Thoracic aorta (tissue), 2 donors: ENCODE results near the gene PTCH2. TPM values are rescaled to one million over a fixed set of nuclear protein-coding genes. Genes with fewer than 3 reads are reported as not detected.

ENCODE experiments used
- ATAC-seq: fragments of 150-250 bp; one replicate; pipeline ENCODE4 v1.8.0; 2017; ENCODE audit warnings: low read depth; ENCODE audit not compliant: insufficient number of reproducible peaks, low FRiP score
- DNase-seq: peaks from one replicate; pipeline ENCODE4 v3.0.0-alpha.2; 2020; ENCODE audit warnings: low spot score
- H3K27ac ChIP-seq, 2 donors: fragments of 200-600 bp; sonication (generic); 1 replicate in 1 of 2; 2 replicates in 1 of 2; pipeline ENCODE4 v1.5.1; 2016; ENCODE audit warnings: mild to moderate bottlenecking in 2 of 2, moderate library complexity in 2 of 2
- H3K27me3 ChIP-seq: fragments of 200-600 bp; sonication (generic); replicated peaks from 2 replicates; pipeline ENCODE4 v1.6.0; 2016; ENCODE audit warnings: mild to moderate bottlenecking; ENCODE audit not compliant: insufficient read depth
- H3K36me3 ChIP-seq: fragments of 200-600 bp; sonication (generic); one replicate; pipeline ENCODE4 v1.5.1; 2016
- H3K4me1 ChIP-seq, 2 donors: fragments of 200-600 bp; sonication (generic); 1 replicate in 1 of 2; 2 replicates in 1 of 2; pipeline versions ENCODE4 v1.5.1 to v1.6.0; 2016; ENCODE audit warnings: low read depth in 2 of 2, mild to moderate bottlenecking in 1 of 2; ENCODE audit not compliant: control insufficient read depth in 1 of 2
- H3K4me3 ChIP-seq: fragments of 200-600 bp; sonication (generic); 2 replicates; pipeline ENCODE4 v1.5.1; 2016; ENCODE audit warnings: mild to moderate bottlenecking
- H3K9me3 ChIP-seq: fragments of 200-600 bp; sonication (generic); 2 replicates; pipeline ENCODE4 v1.5.1; 2016
- CTCF ChIP-seq: fragments of 200-600 bp; sonication (generic); IDR thresholded peaks from one replicate; pipeline ENCODE4 v1.5.1; 2019; ENCODE audit warnings: antibody characterized with exemption
- total RNA-seq, 2 donors: library from RNA; depleted of rRNA; stranded (reverse); fragments of >200 nt; gene quantifications; one replicate each; pipeline versions ENCODE4 v1.1.0 to v1.2.3, GENCODE V29; 2016

PTCH2 gene
- total RNA-seq, 2 donors from 2014 or later, result 0.95 to 1.3 TPM

GRCh38 chr1:44832056-44832705 is 10.9 kb downstream of the PTCH2 start:
- H3K4me1 ChIP-seq, result peaks cover 0 to 4% of the 10 kb centered on the region in 2 donors
- no peak for DNase-seq
- no peak for ATAC-seq
- H3K4me3 ChIP-seq, result no peak overlapping the region
- H3K27ac ChIP-seq, result no peak overlapping the region
- H3K9me3 ChIP-seq, result no peaks in the 10 kb centered on the region
- no peak for TF ChIP-seq CTCF
- H3K36me3 ChIP-seq, result no peaks in the 10 kb centered on the region
- no peaks in the 10 kb centered on the region for H3K27me3 ChIP-seq

- H3K36me3 ChIP-seq, result no peaks in the 10 kb centered on the region
- no peak for TF ChIP-seq CTCF
- no peaks in the 10 kb centered on the region for H3K27me3 ChIP-seq
- H3K9me3 ChIP-seq, result no peaks in the 10 kb centered on the region
- H3K4me3 ChIP-seq, result no peak overlapping the region
- no peak overlapping the region for H3K27ac ChIP-seq
- ATAC-seq, result no peak
- DNase-seq, result no peak
- H3K4me1 ChIP-seq, result peaks cover 0 to 4% of the 10 kb centered on the region in 2 donors
These were observed 11.5 kb downstream of the PTCH2 start for GRCh38 chr1:44831516-44831915.

- H3K36me3 ChIP-seq, result no peaks in the 10 kb centered on the region
- no peak overlapping the region for H3K4me3 ChIP-seq
- DNase-seq (no peak), ATAC-seq (no peak)
- TF ChIP-seq CTCF, result no peak
- no peak overlapping the region for H3K27ac ChIP-seq
- no peaks in the 10 kb centered on the region for H3K27me3 ChIP-seq
- H3K9me3 ChIP-seq, result no peaks in the 10 kb centered on the region
- H3K4me1 ChIP-seq, result peaks cover 0 to 4% of the 10 kb centered on the region in 2 donors
These were observed 12.2 kb downstream of the PTCH2 start for GRCh38 chr1:44830900-44831304.

GRCh38 chr1:44829506-44830384 is 13.3 kb downstream of the PTCH2 start:
- Histone ChIP-seq H3K4me3 (no peak overlapping the region), H3K9me3 (no peaks in the 10 kb centered on the region), H3K36me3 (no peaks in the 10 kb centered on the region), H3K27ac (no peak overlapping the region), H3K4me1 (no peaks in the 10 kb centered on the region), H3K27me3 (no peaks in the 10 kb centered on the region)
- DNase-seq, result no peak
- no peak for TF ChIP-seq CTCF
- no peak for ATAC-seq

GRCh38 chr1:44828841-44829440 is 14.1 kb downstream of the PTCH2 start:
- DNase-seq (no peak), ATAC-seq (no peak)
- TF ChIP-seq CTCF, result no peak
- no peak overlapping the region for H3K4me3 ChIP-seq
- H3K27me3 ChIP-seq, result no peaks in the 10 kb centered on the region
- H3K9me3 ChIP-seq, result no peaks in the 10 kb centered on the region
- no peaks in the 10 kb centered on the region for H3K4me1 ChIP-seq
- H3K36me3 ChIP-seq, result no peaks in the 10 kb centered on the region
- no peak overlapping the region for H3K27ac ChIP-seq
